ENCODE results near the gene FLT1.

Gene FLT1

GRCh38 chr13:28306325-28306724, 188.6 kb downstream of the FLT1 start:
- no peak for FAIRE-seq

- no peak for FAIRE-seq
These were observed 193.1 kb downstream of the FLT1 start for GRCh38 chr13:28301839-28302238.

- FAIRE-seq = no peak
These were observed 195.0 kb downstream of the FLT1 start for GRCh38 chr13:28299916-28300315.

- no peak for FAIRE-seq
These were observed 197.6 kb downstream of the FLT1 start for GRCh38 chr13:28297341-28297740.

- FAIRE-seq = no peak
These were observed 208.7 kb downstream of the FLT1 start for GRCh38 chr13:28286263-28286662.

- no peak for FAIRE-seq
These were observed 211.3 kb downstream of the FLT1 start for GRCh38 chr13:28283600-28283999.

- FAIRE-seq = no peak
These were observed 212.5 kb downstream of the FLT1 start for GRCh38 chr13:28282451-28282850.

- no peak for FAIRE-seq
These were observed 221.0 kb downstream of the FLT1 start for GRCh38 chr13:28273919-28274318.

GRCh38 chr13:28271056-28271840, 223.7 kb downstream of the FLT1 start:
- no peak for FAIRE-seq

- no peak for FAIRE-seq
These were observed 226.1 kb downstream of the FLT1 start for GRCh38 chr13:28268800-28269223.

GRCh38 chr13:28267497-28267896, 227.4 kb downstream of the FLT1 start:
- FAIRE-seq = no peak

GRCh38 chr13:28258417-28258816, 236.5 kb downstream of the FLT1 start:
- no peak for FAIRE-seq

- no peak for FAIRE-seq
These were observed 237.6 kb downstream of the FLT1 start for GRCh38 chr13:28257305-28257704.

GRCh38 chr13:28252547-28252946, 242.4 kb downstream of the FLT1 start:
- FAIRE-seq = no peak

- no peak for FAIRE-seq
These were observed 243.5 kb downstream of the FLT1 start for GRCh38 chr13:28251466-28251865.

GRCh38 chr13:28250542-28250941, 244.4 kb downstream of the FLT1 start:
- FAIRE-seq = no peak
